Measurements from ENCODE around the gene TM9SF2.

Gene TM9SF2

GRCh38 chr13:99495466-99496183 lies 5.6 kb upstream of the TM9SF2 start:
- no peak for DNase-seq (ENCODE audit: low spot score)

- no peak for DNase-seq (ENCODE audit: low spot score)
These were observed 4.8 kb upstream of the TM9SF2 start for GRCh38 chr13:99496184-99497142.

GRCh38 chr13:99498171-99499161 lies 2.8 kb upstream of the TM9SF2 start:
- DNase-seq (ENCODE audit: low spot score), result peak; percentile 97

- no peak for DNase-seq (ENCODE audit: low spot score)
These were observed 461 bp upstream of the TM9SF2 start for GRCh38 chr13:99500839-99501183.

GRCh38 chr13:99501848-99502301 lies 603 bp downstream of the TM9SF2 start:
- no peak for DNase-seq (ENCODE audit: low spot score)

GRCh38 chr13:99505814-99506269 lies 4.6 kb downstream of the TM9SF2 start:
- DNase-seq (ENCODE audit: low spot score), result no peak

GRCh38 chr13:99506634-99507033 lies 5.4 kb downstream of the TM9SF2 start:
- no peak for DNase-seq (ENCODE audit: low spot score)

- DNase-seq (ENCODE audit: low spot score), result no peak
These were observed 5.8 kb downstream of the TM9SF2 start for GRCh38 chr13:99507054-99507453.

GRCh38 chr13:99507551-99507950 lies 6.3 kb downstream of the TM9SF2 start:
- DNase-seq (ENCODE audit: low spot score), result no peak

- DNase-seq (ENCODE audit: low spot score), result no peak
These were observed 6.7 kb downstream of the TM9SF2 start for GRCh38 chr13:99507986-99508385.

GRCh38 chr13:99509479-99509878 lies 8.2 kb downstream of the TM9SF2 start:
- no peak for DNase-seq (ENCODE audit: low spot score)

GRCh38 chr13:99514801-99515200 lies 13.5 kb downstream of the TM9SF2 start:
- DNase-seq (ENCODE audit: low spot score), result no peak

- DNase-seq (ENCODE audit: low spot score), result no peak
These were observed 15.1 kb downstream of the TM9SF2 start for GRCh38 chr13:99516153-99516929.

GRCh38 chr13:99517577-99517976 lies 16.3 kb downstream of the TM9SF2 start:
- DNase-seq (ENCODE audit: low spot score), result no peak

GRCh38 chr13:99517984-99518383 lies 16.7 kb downstream of the TM9SF2 start:
- DNase-seq (ENCODE audit: low spot score), result no peak

GRCh38 chr13:99522298-99522697 lies 21.0 kb downstream of the TM9SF2 start:
- no peak for DNase-seq (ENCODE audit: low spot score)

GRCh38 chr13:99523838-99524237 lies 22.6 kb downstream of the TM9SF2 start:
- no peak for DNase-seq (ENCODE audit: low spot score)

GRCh38 chr13:99525967-99526366 lies 24.7 kb downstream of the TM9SF2 start:
- DNase-seq (ENCODE audit: low spot score), result no peak

GRCh38 chr13:99526549-99526948 lies 25.3 kb downstream of the TM9SF2 start:
- peak; percentile 17 for DNase-seq (ENCODE audit: low spot score)

GRCh38 chr13:99527301-99527700 lies 26.0 kb downstream of the TM9SF2 start:
- DNase-seq (ENCODE audit: low spot score), result no peak

GRCh38 chr13:99528547-99528946 lies 27.3 kb downstream of the TM9SF2 start:
- peak; percentile 14 for DNase-seq (ENCODE audit: low spot score)
